ENCODE data around the gene PSENEN. TPM values are rescaled to one million over a fixed set of nuclear protein-coding genes. Genes with fewer than 3 reads are reported as not detected.

Gene PSENEN
- total RNA-seq, 1 experiment from 2014 or later: 42.9 TPM

GRCh38 chr19:35739275-35740107, 6.0 kb upstream of the PSENEN start:
- ATAC-seq (no peak), DNase-seq (no peak)
- H2AFZ ChIP-seq (ENCODE audit: low read length): no peak overlapping the region
- peak overlapping the region; percentile 32; the same call in 1 of the 2 replicates for H3K9ac ChIP-seq (ENCODE audit: low read length)
- CTCF ChIA-PET: no interaction called here
- POLR2A ChIA-PET (ENCODE audit: unreplicated experiment): no interaction called here
- intact Hi-C loops (cut with micrococcal nuclease): loop anchor here (2.0 kb wide), 1 partner anchor 35 kb away; the partner anchor contains the start of gene ARHGAP33
- no peaks in the 10 kb centered on the region for H3K27me3 ChIP-seq (ENCODE audit: low read length)
- H3K9me3 ChIP-seq (ENCODE audit: low read length): no peaks in the 10 kb centered on the region
- peak overlapping the region; percentile 70; the same call in 1 of the 2 replicates for H3K4me3 ChIP-seq (ENCODE audit: low read length)
- no peaks in the 10 kb centered on the region for H3F3A ChIP-seq (ENCODE audit: low read length, unreplicated experiment)
- H3K9me2 ChIP-seq (replicated peaks; ENCODE audit: low read length): no peaks in the 10 kb centered on the region
- no TSS peak for BruUV-seq (replicated peaks)
- H3K4me2 ChIP-seq (ENCODE audit: low read length): peak overlapping the region; percentile 94
- no peaks in the 10 kb centered on the region for H3K79me2 ChIP-seq (ENCODE audit: low read length)
- H3K4me1 ChIP-seq (ENCODE audit: insufficient read depth, low read length): peaks cover 7% of the 10 kb centered on the region
- H3K36me3 ChIP-seq (ENCODE audit: low read depth, low read length): no peaks in the 10 kb centered on the region; the same call in 1 of the 2 replicates
- TF ChIP-seq CTCF (conservative IDR thresholded peaks at IDR 0.05; ENCODE audit: low read depth, low read length) (no peak), EZH2 (IDR thresholded peaks at IDR 0.05; ENCODE audit: low read length, unreplicated experiment) (no peak), EZH2phosphoT487 (IDR thresholded peaks at IDR 0.05; ENCODE audit: borderline replicate concordance, low read length) (no peak)
- H4K20me1 ChIP-seq (ENCODE audit: low read length): no peaks in the 10 kb centered on the region
- H3K27ac ChIP-seq (ENCODE audit: low read length): no peak overlapping the region

GRCh38 chr19:35740108-35740422, 5.4 kb upstream of the PSENEN start:
- Histone ChIP-seq H2AFZ (ENCODE audit: low read length) (peak overlapping the region; percentile 78), H3K36me3 (ENCODE audit: low read depth, low read length) (no peaks in the 10 kb centered on the region; the same call in 1 of the 2 replicates), H3K9me2 (replicated peaks; ENCODE audit: low read length) (no peaks in the 10 kb centered on the region), H3K9ac (ENCODE audit: low read length) (peak overlapping the region; percentile 32; the same call in 1 of the 2 replicates), H3K4me1 (ENCODE audit: insufficient read depth, low read length) (peaks cover 9% of the 10 kb centered on the region), H3K27me3 (ENCODE audit: low read length) (no peaks in the 10 kb centered on the region), H3K9me3 (ENCODE audit: low read length) (no peaks in the 10 kb centered on the region), H3F3A (ENCODE audit: low read length, unreplicated experiment) (no peaks in the 10 kb centered on the region), H3K27ac (ENCODE audit: low read length) (no peak overlapping the region), H3K4me3 (ENCODE audit: low read length) (peak overlapping the region; percentile 70), H3K79me2 (ENCODE audit: low read length) (no peaks in the 10 kb centered on the region), H3K4me2 (ENCODE audit: low read length) (peak overlapping the region; percentile 94), H4K20me1 (ENCODE audit: low read length) (no peaks in the 10 kb centered on the region)
- CTCF ChIA-PET: no interaction called here
- POLR2A ChIA-PET (ENCODE audit: unreplicated experiment): interaction anchor here (0.6 kb wide), 1 partner anchor 36 kb away, joined by 3 read pairs; no protein-coding TSS in a partner anchor
- intact Hi-C loops (cut with micrococcal nuclease): loop anchor here (2.0 kb wide), 1 partner anchor 35 kb away; the partner anchor contains the start of gene ARHGAP33
- ATAC-seq (peak; percentile 7), DNase-seq (no peak)
- no TSS peak for BruUV-seq (replicated peaks)
- TF ChIP-seq EZH2phosphoT487 (IDR thresholded peaks at IDR 0.05; ENCODE audit: borderline replicate concordance, low read length): no peak
- TF ChIP-seq EZH2 (IDR thresholded peaks at IDR 0.05; ENCODE audit: low read length, unreplicated experiment): no peak
- no peak for TF ChIP-seq CTCF (conservative IDR thresholded peaks at IDR 0.05; ENCODE audit: low read depth, low read length)
